GM12878 (cell line): ENCODE data around the gene DLG2. TPM values are rescaled to one million over a fixed set of nuclear protein-coding genes. Genes with fewer than 3 reads are reported as not detected.

ENCODE experiments used
- ATAC-seq: fragments of 200-7000 bp; cut with Tn5 transposase; 3 replicates; pipeline ENCODE4 v1.9.1; 2020; ENCODE audit warnings: mild to moderate bottlenecking, moderate library complexity
- BruUV-seq: library from RNA; stranded (reverse); fragments of 400-500 nt; replicated peaks from 2 replicates; lab custom pipeline; 2021; lab: Mats Ljungman, UMichigan
- CTCF ChIA-PET: fragments of 300-600 bp; sonication (Branson Sonifier 250); formaldehyde crosslinking; extraction: SDS; loops from one replicate; lab custom pipeline; 2021; ENCODE audit warnings: inconsistent platforms; lab: Yijun Ruan, JAX
- POLR2A ChIA-PET: fragments of 350-600 bp; formaldehyde crosslinking; extraction: SDS; loops from one replicate; lab custom pipeline; 2021; ENCODE audit warnings: inconsistent platforms; lab: Charles Lee
- RAD21 ChIA-PET: fragments of 300-600 bp; sonication (Branson Sonifier 250); formaldehyde crosslinking; loops from one replicate; lab custom pipeline; 2023; ENCODE audit warnings: antibody characterized with exemption; ENCODE audit not compliant: unreplicated experiment; lab: Charles Lee
- SMC1A ChIA-PET: fragments of 300-600 bp; sonication (Branson Sonifier 250); formaldehyde crosslinking; loops from one replicate; lab custom pipeline; 2023; ENCODE audit not compliant: unreplicated experiment, uncharacterized antibody; lab: Charles Lee
- DNase-seq: peaks from one replicate; pipeline ENCODE4 v3.0.0-alpha.2; 2011; ENCODE audit warnings: low read depth, low spot score
- FAIRE-seq: peaks from 3 replicates; lab custom pipeline; 2011; peaks lifted over from hg19 to GRCh38; lab: Jason Lieb, UNC
- H2AFZ ChIP-seq: 2 replicates; pipeline ENCODE4 v1.6.0; 2011; ENCODE audit warnings: low read depth, low read length, control low read depth; ENCODE audit not compliant: control insufficient read depth
- H3K27ac ChIP-seq: 2 replicates; pipeline ENCODE4 v1.5.1; 2011; ENCODE audit warnings: control low read depth; ENCODE audit not compliant: control insufficient read depth, insufficient read depth
- H3K27me3 ChIP-seq, 2 experiments: replicated peaks in 1 of 2; 2 replicates each; pipeline versions ENCODE4 v1.6.0 to v1.6.1; 2011; ENCODE audit warnings: low read length in 1 of 2; ENCODE audit not compliant: control insufficient read depth in 2 of 2, insufficient read depth in 2 of 2
- H3K36me3 ChIP-seq, 2 experiments: 2 replicates each; pipeline ENCODE4 v1.5.1; 2011; ENCODE audit warnings: low read length in 1 of 2; ENCODE audit not compliant: control insufficient read depth in 2 of 2, insufficient read depth in 2 of 2
- H3K4me1 ChIP-seq: 2 replicates; pipeline ENCODE4 v1.6.1; 2011; ENCODE audit warnings: mild to moderate bottlenecking, low read length, moderate library complexity, mixed read lengths; ENCODE audit not compliant: control insufficient read depth, insufficient read depth
- H3K4me2 ChIP-seq: 2 replicates; pipeline ENCODE4 v1.6.0; 2011; ENCODE audit warnings: control low read depth; ENCODE audit not compliant: control insufficient read depth, insufficient read depth
- H3K4me3 ChIP-seq: fragments of 200-600 bp; sonication (generic); 2 replicates; pipeline ENCODE4 v1.5.1; 2016
- H3K79me2 ChIP-seq: 2 replicates; pipeline ENCODE4 v1.6.0; 2011; ENCODE audit warnings: low read length; ENCODE audit not compliant: control insufficient read depth, insufficient read depth
- H3K9ac ChIP-seq: 2 replicates; pipeline ENCODE4 v1.8.0; 2011; ENCODE audit warnings: low read length, control low read depth, mixed read lengths; ENCODE audit not compliant: control insufficient read depth, insufficient read depth
- H3K9me3 ChIP-seq: replicated peaks from 3 replicates; pipeline ENCODE4 v1.5.1; 2011; ENCODE audit warnings: mild to moderate bottlenecking, low read length; ENCODE audit not compliant: control insufficient read depth, insufficient read depth
- H4K20me1 ChIP-seq: 2 replicates; pipeline ENCODE4 v1.6.0; 2011; ENCODE audit not compliant: control insufficient read depth, insufficient read depth
- BMI1 ChIP-seq: fragments of 450-650 bp; IDR thresholded peaks from 2 replicates; pipeline ENCODE4 v1.6.1; 2016; ENCODE audit warnings: mild to moderate bottlenecking, moderate library complexity, borderline replicate concordance
- CBFB ChIP-seq: IDR thresholded peaks from 2 replicates; pipeline ENCODE4 v1.6.1; 2016; ENCODE audit warnings: antibody characterized with exemption, low read depth
- CEBPB ChIP-seq, 2 experiments: fragments of 150-350 bp in 1 of 2; IDR thresholded peaks; 2 replicates each; pipeline ENCODE4 v1.6.1; 2012 to 2014; ENCODE audit warnings: low read depth in 2 of 2, low read length in 2 of 2, borderline replicate concordance in 1 of 2, inconsistent platforms in 1 of 2
- EED ChIP-seq: sonication (generic); IDR thresholded peaks from 2 replicates; pipeline ENCODE4 v1.6.1; 2016; ENCODE audit warnings: antibody characterized with exemption, low read depth
- ETV6 ChIP-seq, 2 experiments: fragments of 450-650 bp in 1 of 2; IDR thresholded peaks in 1 of 2; conservative IDR thresholded peaks in 1 of 2; 2 replicates each; pipeline ENCODE4 v1.6.1; 2014; ENCODE audit warnings: antibody characterized with exemption in 1 of 2, borderline replicate concordance in 1 of 2, low read depth in 1 of 2, mild to moderate bottlenecking in 1 of 2, moderate library complexity in 1 of 2
- JUNB ChIP-seq: IDR thresholded peaks from 2 replicates; pipeline ENCODE4 v1.6.1; 2016; ENCODE audit warnings: antibody characterized with exemption, mild to moderate bottlenecking
- LARP7 ChIP-seq: fragments of 450-650 bp; IDR thresholded peaks from 2 replicates; pipeline ENCODE4 v1.6.1; 2017; ENCODE audit warnings: mild to moderate bottlenecking
- MAX ChIP-seq: IDR thresholded peaks from 2 replicates; pipeline ENCODE4 v1.6.1; 2012; ENCODE audit warnings: low read depth, low read length, improper control_type of control experiment
- MYC ChIP-seq: IDR thresholded peaks from 2 replicates; pipeline ENCODE4 v1.6.1; 2011; ENCODE audit warnings: mild to moderate bottlenecking, low read length, moderate library complexity, inconsistent platforms; ENCODE audit not compliant: insufficient read depth, insufficient replicate concordance, insufficient read length, severe bottlenecking
- RAD21 ChIP-seq: IDR thresholded peaks from 2 replicates; pipeline ENCODE4 v1.6.1; 2011; ENCODE audit warnings: mild to moderate bottlenecking, low read depth, low read length, moderate library complexity; ENCODE audit not compliant: insufficient read depth
- RELA ChIP-seq: fragments of 450-650 bp; IDR thresholded peaks from 2 replicates; pipeline ENCODE4 v1.8.0; 2014; ENCODE audit warnings: borderline replicate concordance; ENCODE audit not compliant: partially characterized antibody
- STAT3 ChIP-seq: IDR thresholded peaks from 2 replicates; pipeline ENCODE4 v1.6.1; 2011; ENCODE audit warnings: low read depth, low read length, improper control_type of control experiment
- TCF3 ChIP-seq: IDR thresholded peaks from 2 replicates; pipeline ENCODE4 v1.6.1; 2012; ENCODE audit warnings: low read depth, mild to moderate bottlenecking, low read length, borderline replicate concordance; ENCODE audit not compliant: insufficient read depth
- ZBTB4 ChIP-seq: fragments of 450-650 bp; formaldehyde crosslinking; IDR thresholded peaks from 2 replicates; pipeline ENCODE4 v1.4.0; 2022; ENCODE audit warnings: mild to moderate bottlenecking, moderate library complexity
- WGBS: methylation state at CpG from one replicate; pipeline ENCODE4 v1.1.6; 2016; ENCODE audit warnings: low lambda C conversion rate; ENCODE audit not compliant: insufficient replicate concordance, insufficient coverage; ENCODE audit errors: missing lambda C conversion rate; 5-methylcytosine and 5-hydroxymethylcytosine counted together
- in situ Hi-C: fragments of 300-500 bp; cut with MboI; formaldehyde crosslinking; loops from 9 replicates; pipeline ENCODE4 v1.14.3; 2018; ENCODE audit warnings: mixed read lengths
- intact Hi-C: fragments of 100-400 bp; cut with micrococcal nuclease; formaldehyde crosslinking; loops from one replicate; pipeline ENCODE4 v1.14.2; 2022; ENCODE audit not compliant: unreplicated experiment
- polyA plus RNA-seq, 11 experiments: library from polyadenylated mRNA; depleted of rRNA in 4 of 11; unstranded in 6 of 11; stranded (reverse) in 5 of 11; fragments of >200 nt; fragmentation: Nextera tagmentation in 4 of 11; fragmentation: Illumina TruSeq in 1 of 11; extraction: Ambion mirVana in 4 of 11; extraction: Trizol in 1 of 11; gene quantifications; 1 replicate in 1 of 11; 2 replicates in 10 of 11; pipeline versions ENCODE4 v1.2.1 to v1.2.3, GENCODE V29; 2011 to 2016; ENCODE audit warnings: inconsistent platforms in 2 of 11, missing spikeins in 2 of 11, low read depth in 1 of 11
- total RNA-seq, 4 experiments: library from RNA; depleted of rRNA in 3 of 4; stranded (reverse); fragments of >200 nt in 3 of 4; fragmentation: Illumina TruSeq in 1 of 4; extraction: Trizol in 1 of 4; gene quantifications; 2 replicates each; pipeline versions ENCODE4 v1.2.1 to v1.2.3, GENCODE V29; 2013 to 2021

The DLG2 gene
- total and polyA plus RNA-seq, 10 of the 15 experiments (the other 5 are each of a cell fraction or from before 2014, with no cell fraction given), result 0.09 to 0.98 (median 0.35) TPM

- no peak overlapping the region for H3K27ac ChIP-seq
- H3K4me2 ChIP-seq, result no peak overlapping the region
- BruUV-seq, result no TSS peak
- no peak for DNase-seq
- H3K4me1 ChIP-seq, result no peaks in the 10 kb centered on the region
- H3K27me3 ChIP-seq, result no peaks in the 10 kb centered on the region
- H4K20me1 ChIP-seq, result no peaks in the 10 kb centered on the region
- FAIRE-seq, result no peak
- 43% methylated on average over 2 of the region's 2 CpGs for WGBS
- H3K4me3 ChIP-seq, result no peak overlapping the region
- H3K9me3 ChIP-seq, result no peaks in the 10 kb centered on the region
- ChIA-PET POLR2A (no interaction called here), RAD21 (no interaction called here), CTCF (interaction anchor here (1.2 kb wide), 1 partner anchor 13 kb away, joined by 3 read pairs; no protein-coding TSS in a partner anchor), SMC1A (no interaction called here)
- no peak overlapping the region for H2AFZ ChIP-seq
- no peak for ATAC-seq
- no peak overlapping the region for H3K9ac ChIP-seq
- in situ Hi-C loops (no loop called here), intact Hi-C loops (no loop called here)
- no peaks in the 10 kb centered on the region for H3K79me2 ChIP-seq
- TF ChIP-seq ETV6 (conservative IDR thresholded peaks at IDR 0.05 in 1 of 2, IDR thresholded peaks at IDR 0.05 in 1 of 2; ENCODE audit: borderline replicate concordance in 1 of 2, low read depth in 1 of 2) (no peak), RAD21 (no peak), EED (no peak), RELA (no peak), CBFB (no peak), BMI1 (no peak)
- no peaks in the 10 kb centered on the region for H3K36me3 ChIP-seq
These were observed 1497.1 kb downstream of the DLG2 start for GRCh38 chr11:84129961-84130576.

GRCh38 chr11:84128840-84129239 lies 1498.3 kb downstream of the DLG2 start:
- H3K9ac ChIP-seq, result no peak overlapping the region
- POLR2A ChIA-PET, result no interaction called here
- no peak overlapping the region for H2AFZ ChIP-seq
- DNase-seq, result no peak
- no peaks in the 10 kb centered on the region for H3K27me3 ChIP-seq
- SMC1A ChIA-PET, result no interaction called here
- 0% methylated on average over 2 of the region's 2 CpGs for WGBS
- H3K36me3 ChIP-seq, result no peaks in the 10 kb centered on the region
- CTCF ChIA-PET, result no interaction called here
- in situ Hi-C loops (no loop called here), intact Hi-C loops (no loop called here)
- no peak overlapping the region for H3K4me3 ChIP-seq
- H3K4me1 ChIP-seq, result no peaks in the 10 kb centered on the region
- H3K79me2 ChIP-seq, result no peaks in the 10 kb centered on the region
- RAD21 ChIA-PET, result no interaction called here
- H3K9me3 ChIP-seq, result no peaks in the 10 kb centered on the region
- H3K4me2 ChIP-seq, result no peak overlapping the region
- BruUV-seq, result no TSS peak
- no peak for ATAC-seq
- no peaks in the 10 kb centered on the region for H4K20me1 ChIP-seq
- no peak overlapping the region for H3K27ac ChIP-seq
- FAIRE-seq, result no peak
- TF ChIP-seq STAT3, result no peak
- TF ChIP-seq ZBTB4 (CRISPR knock-in tag), result no peak
- TF ChIP-seq TCF3, result no peak
- TF ChIP-seq MYC, result no peak
- no peak for TF ChIP-seq MAX
- TF ChIP-seq RELA, result no peak
- TF ChIP-seq LARP7, result no peak
- no peak for TF ChIP-seq CEBPB (IDR thresholded peaks at IDR 0.05; ENCODE audit: borderline replicate concordance in 1 of 2, low read depth in 2 of 2, low read length in 2 of 2)
- TF ChIP-seq JUNB, result no peak
